GM18870 (cell line): ENCODE results near the gene GPR15.

Source experiments
- ATAC-seq: cut with Tn5 transposase; IDR thresholded peaks from one replicate; pipeline ENCODE4 v1.9.1; 2021; ENCODE audit warnings: moderate library complexity; ENCODE audit not compliant: unreplicated experiment

Gene GPR15

DNA sequence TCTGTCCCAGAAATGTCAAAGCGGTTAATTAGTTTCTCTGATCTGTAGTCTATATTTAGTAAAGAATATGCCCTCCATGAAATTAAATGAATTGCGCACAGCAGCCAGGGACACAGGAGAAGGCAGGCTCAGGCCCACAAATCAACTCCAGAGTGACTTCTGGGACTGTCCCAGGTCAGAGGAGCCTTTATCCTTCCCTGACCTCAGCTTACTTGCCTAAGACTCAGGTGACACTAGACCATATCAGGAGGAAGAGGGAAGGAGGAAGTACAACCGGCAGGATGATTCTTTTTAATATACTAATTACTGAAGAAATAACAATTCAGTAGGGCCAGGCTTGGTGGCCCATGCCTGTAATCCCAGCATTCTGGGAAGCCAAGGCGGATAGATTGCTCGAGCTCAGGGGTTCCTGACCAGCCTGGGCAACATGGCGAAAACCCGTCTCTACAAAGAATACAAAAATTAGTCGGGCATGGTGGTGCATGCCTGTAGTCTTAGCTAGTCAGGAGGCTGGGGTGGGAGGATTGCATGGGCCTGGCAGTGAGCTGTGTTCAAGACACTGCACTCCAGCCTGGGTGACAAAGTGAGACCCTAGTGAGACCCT is 1.8 kb upstream of the GPR15 start:
- ATAC-seq, result no peak

DNA sequence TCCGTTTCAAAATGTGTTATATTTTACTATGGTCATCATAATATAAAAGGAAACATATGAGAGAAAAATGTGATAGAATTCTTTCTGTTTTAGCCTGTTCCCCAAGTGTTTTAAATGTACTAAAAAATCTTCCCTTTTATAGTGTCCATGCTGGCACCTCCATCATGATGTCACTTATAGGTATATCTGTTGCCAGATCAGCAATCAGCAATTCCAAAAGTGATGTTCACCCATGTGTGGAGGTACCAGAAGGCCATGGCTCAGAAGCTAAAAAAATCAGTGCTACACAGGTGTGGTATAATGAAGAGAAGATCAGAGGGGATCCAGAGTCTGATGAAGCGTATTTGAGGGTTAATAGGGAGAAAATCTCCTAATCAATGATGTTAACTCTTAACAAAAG is 1.1 kb upstream of the GPR15 start:
- ATAC-seq, result peak; percentile 20

DNA sequence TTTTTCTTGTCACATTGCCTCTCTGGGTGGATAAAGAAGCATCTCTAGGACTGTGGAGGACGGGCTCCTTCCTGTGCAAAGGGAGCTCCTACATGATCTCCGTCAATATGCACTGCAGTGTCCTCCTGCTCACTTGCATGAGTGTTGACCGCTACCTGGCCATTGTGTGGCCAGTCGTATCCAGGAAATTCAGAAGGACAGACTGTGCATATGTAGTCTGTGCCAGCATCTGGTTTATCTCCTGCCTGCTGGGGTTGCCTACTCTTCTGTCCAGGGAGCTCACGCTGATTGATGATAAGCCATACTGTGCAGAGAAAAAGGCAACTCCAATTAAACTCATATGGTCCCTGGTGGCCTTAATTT is 478 bp downstream of the GPR15 start:
- ATAC-seq, result no peak

DNA sequence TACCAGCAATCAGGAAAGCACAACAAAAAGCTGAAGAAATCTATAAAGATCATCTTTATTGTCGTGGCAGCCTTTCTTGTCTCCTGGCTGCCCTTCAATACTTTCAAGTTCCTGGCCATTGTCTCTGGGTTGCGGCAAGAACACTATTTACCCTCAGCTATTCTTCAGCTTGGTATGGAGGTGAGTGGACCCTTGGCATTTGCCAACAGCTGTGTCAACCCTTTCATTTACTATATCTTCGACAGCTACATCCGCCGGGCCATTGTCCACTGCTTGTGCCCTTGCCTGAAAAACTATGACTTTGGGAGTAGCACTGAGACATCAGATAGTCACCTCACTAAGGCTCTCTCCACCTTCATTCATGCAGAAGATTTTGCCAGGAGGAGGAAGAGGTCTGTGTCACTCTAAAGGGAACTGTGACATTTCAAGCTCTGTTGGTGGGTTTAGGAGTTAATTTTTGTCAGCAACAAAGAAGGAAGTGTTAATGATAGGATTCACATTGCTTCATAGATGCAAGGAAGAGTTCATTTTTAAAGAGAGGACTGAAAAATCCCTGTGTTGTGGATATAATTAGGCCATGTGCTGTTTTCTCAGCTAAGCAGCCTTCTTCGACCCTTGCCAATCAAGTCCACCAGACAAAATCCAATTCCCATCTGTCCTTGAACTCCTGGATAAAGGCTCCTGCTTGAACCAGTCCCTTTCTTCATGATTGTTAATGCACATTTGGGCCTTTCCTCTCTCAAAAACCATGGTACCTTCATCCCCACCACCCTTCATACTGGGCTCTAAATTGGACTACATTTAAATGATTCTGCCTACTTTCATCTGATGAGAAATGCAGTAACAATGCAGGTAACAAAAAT is 1.2 kb downstream of the GPR15 start:
- no peak for ATAC-seq

DNA sequence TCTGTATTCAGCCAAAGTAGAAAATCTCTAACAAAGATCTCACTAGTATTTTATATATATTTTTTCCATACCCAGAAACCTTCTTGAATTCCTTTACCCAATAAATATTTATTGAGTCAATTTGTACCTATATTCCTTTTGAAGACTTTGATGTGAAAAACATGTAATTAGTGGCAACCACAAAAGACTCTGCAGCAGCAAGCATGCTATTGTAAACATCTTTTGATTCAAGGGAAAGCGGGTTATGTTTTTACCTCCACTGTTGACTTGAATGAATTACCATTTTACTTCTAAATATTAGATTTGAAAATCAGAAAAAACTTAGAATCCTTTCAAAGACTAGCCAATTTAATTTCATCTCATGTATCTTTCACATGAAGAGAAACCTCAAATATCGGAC is 2.4 kb downstream of the GPR15 start:
- ATAC-seq, result no peak

DNA sequence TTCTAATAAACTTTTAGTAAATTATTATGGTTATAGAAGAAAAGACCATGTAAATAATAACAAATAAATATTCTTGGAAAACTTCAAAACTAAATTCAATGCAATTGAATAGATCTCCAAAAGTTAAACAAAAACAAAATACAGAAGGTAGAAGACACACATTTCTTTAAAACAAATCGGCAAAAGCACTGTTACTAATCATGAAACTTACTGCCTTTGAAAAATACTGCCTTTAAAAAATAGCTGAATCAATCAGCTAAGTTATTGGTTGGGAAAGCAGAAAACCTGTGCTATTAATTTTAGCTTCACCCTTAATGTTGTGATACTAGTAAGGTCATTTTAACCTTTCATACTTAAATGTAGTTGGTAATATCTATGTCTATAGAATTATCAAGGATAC is 3.0 kb downstream of the GPR15 start:
- no peak for ATAC-seq

DNA sequence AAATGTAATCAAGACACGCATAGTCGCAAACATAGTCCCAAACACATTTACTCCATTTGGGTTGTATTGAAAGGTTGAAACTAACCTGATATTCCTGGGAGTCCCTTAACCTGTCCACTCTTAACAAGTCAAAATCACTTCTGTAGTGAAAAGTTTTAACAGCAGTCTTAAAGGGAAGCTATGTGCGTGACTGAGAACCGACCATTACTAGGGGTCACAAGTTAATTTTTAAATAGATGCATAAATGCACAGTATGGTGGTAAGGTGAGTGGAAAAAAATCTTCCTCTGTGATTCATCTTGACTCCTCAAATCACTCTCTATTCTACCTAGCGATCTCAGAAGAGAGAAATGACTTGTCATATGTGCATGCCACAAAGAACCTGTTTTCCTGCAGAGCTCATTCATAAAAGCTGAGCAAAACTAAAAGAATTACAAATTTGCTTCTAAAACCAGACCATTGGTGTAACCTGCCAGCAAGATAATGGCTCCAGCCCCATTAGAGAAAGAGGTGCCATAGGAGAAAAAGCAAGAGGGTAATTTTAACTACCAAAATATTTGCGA is 4.8 kb downstream of the GPR15 start:
- ATAC-seq, result peak; percentile 78

DNA sequence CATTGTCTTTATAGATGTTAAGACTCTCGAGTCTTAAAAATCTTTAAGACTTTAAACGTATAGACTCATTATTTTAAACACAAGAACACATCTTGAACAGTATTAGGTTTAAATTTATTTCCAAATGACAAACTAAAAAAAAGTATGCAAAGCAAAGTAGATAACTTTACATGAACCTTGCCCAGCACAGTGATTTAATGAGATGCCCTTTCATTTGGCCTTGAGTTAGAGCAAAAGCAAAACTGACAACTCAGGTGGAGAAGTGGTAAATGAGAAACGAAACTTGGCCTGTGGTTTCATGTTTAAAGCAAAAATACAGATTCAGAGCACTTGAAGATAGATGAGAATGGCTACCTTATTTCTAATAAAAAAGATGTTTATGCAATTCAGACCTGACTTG is 8.6 kb downstream of the GPR15 start:
- ATAC-seq, result peak; percentile 35

DNA sequence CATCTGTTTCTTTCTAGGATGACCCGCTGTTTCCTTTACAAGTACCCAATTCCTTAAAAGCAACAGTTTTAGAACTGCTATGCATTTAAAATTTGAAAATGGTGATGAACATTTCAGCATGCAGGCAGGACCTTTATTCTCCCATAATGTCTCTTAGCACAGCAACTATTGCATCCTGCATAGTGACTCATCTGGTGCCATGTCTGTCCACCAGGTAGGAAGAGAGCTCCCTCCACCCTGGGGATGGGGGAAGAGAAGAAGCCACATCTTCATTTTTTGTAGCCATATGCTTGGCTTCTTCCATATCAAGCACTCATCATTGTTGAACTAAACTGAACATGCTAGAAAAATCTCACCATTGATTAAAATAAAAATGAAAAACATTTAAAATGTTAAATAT is 9.9 kb downstream of the GPR15 start:
- no peak for ATAC-seq

DNA sequence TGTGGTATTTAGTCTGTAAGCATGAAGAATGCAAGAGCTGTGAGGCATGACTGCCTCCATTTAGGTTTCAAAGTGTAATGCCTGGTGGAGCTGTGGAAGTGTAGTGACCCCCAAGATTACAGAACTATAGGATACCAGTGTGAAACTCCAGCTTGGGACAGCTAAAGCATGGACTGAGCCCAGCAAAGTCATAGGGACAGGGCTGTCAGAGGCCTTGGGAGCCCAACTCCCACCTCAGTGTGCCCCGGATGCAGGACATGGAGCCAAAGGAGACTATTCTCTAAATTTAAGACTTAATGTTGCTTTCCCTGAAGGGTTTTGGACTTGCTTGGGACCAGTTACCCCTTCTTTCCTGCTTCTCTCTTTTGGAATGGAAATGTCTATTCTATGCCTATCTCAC is 10.8 kb downstream of the GPR15 start:
- no peak for ATAC-seq

DNA sequence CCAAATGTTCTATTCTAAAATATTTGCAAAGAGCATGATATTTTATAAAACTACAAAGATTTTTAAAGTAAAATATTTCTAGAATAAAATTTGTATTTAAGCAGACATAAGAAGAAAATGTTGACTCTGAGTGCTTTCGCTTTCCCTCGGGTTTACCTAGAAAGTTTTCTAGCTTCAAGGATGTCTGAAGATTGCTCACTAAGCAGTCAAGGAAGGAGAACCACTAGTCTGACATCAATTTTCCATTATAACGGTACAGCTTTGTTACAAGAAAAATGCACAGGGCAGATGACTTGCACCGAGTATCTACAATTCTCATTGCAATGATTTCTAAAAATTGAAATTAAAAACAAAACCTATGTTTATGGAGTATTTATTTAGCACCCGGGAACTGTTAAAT is 14.2 kb downstream of the GPR15 start:
- ATAC-seq, result peak; percentile 49

DNA sequence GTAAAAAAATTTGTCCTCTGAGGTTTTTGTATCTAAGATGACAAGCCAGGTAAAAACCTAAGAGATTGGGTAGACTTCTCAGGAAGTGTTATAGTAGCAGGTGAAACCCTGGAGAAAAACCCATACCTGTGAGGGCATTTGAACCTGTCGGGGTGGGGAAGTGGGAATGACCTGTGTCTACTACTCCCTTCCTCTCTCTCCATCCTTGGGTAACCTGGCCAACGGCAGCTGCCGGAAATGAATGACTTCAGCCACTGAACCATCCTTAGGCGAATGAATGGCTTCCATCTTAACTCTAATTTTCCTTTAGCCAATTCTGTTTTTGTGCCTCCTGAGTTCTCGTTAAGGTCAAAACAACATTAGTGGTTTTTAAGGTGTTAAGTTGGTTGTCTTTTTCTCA is 16.8 kb downstream of the GPR15 start:
- ATAC-seq, result no peak

DNA sequence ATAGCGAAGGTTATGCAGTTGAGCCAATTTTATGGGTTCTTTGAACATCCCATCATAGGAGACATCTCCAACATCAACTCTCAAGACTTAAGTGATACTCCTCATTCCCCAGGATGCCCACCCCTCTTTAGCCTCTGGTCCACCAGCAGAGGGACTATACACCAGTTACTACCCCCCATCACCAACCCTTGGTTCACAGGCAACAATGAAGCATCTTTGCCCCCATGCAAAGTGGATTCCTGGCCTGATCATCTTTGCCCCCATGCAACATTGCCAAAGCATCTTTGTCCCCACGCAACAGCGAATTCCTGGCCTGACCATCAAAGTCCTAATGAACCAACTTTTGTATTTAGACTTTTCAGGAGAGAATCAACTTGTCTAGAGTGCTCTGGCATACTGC is 19.1 kb downstream of the GPR15 start:
- no peak for ATAC-seq

DNA sequence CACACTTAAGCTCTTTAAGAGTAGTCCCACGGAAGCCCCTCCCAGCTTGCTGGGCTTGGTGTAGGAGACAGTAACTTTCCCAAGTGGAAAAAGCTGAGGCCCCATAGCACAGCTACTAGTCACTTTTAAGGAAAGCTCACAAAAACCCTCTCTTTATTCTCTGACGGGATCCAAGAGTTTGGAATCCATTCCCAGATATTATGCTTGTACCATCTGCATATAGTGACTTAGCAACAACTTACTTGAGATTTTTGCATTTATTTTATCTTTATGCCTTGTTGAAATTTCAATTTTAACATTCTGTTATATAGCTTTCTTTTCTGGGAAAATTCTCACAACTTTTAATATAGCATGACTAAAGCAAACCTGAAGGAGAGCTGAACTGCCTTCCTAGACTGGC is 19.5 kb downstream of the GPR15 start:
- ATAC-seq, result no peak

DNA sequence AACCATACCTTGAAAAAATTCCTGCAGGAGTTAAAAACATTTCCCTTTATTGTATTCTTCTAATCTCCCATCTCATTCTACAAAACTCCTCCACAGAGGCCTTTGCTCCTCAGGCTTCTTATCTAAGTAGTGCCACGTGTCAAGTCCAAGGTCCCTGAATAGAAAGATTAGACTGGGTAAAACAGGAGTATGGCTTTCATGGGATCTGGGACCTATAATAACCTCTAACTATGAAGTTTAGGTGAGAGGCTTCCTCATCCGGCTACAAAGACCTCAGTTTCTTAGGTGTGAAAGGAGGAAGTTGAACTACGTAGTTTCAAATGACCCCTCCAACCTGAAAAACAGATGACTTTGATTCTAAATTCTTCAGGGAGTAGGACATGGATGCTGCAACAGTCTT is 20.0 kb downstream of the GPR15 start:
- no peak for ATAC-seq

DNA sequence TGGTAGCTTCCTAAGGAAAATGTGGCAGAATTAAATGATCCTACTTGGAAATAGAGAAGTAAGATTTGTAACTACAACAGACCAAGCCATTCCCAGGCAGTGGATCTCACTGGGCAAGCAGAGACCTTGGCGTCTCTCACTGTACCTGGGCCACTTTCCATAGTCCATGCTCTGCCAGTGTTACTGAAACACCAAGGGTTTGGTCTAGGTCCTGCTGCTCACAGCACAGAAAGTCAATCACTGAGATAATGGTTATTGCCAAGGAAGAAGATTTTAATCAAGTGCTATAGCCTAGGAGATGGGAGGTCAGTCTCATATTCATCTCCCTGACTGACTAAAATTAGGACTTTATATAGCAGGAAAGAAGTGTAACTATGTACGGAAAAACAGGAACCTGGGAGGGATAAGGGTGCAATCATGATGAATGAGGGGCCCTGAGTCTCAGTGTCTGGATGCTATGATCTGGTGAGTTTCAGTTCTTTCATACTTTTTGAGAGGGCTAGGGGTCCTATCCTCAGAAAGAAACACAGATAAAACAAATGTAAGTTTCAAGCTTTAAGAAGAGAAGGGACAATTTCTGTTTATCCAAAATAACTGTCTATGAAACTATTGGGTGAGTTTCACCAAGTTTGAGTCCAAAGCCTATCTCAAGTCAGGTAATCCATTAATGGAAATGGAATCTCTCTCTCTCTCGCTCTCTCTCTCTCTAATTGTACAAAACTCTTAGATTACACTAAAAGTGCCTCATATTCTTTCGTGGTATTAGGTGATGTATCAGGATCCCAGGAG is 20.6 kb downstream of the GPR15 start:
- ATAC-seq, result no peak

DNA sequence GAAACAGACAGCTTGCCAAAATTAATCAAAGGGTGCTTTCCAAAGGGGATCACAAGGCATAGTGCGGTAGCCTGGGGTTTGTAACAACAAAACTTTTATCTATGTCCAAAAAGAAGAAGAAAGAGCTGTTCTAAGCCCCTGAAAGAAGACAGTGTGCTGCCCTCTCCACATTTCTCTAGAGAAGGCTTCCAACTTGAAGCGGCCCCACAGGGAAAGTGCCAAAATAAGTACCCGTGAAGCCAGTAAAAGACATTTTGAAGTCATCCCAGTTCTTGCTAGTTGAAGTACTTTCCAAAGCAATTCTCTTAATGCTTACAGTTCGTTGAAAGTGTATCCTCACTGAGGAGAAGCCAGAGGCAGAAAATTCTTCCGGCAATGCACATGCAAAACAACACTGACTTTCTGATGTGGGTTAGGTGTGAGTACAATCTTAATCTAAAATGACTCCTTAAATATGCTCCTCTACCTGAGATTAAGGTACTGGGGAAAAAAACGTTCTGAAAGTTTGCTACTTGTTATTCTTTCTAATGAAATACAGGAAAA is 21.3 kb downstream of the GPR15 start:
- ATAC-seq, result no peak

DNA sequence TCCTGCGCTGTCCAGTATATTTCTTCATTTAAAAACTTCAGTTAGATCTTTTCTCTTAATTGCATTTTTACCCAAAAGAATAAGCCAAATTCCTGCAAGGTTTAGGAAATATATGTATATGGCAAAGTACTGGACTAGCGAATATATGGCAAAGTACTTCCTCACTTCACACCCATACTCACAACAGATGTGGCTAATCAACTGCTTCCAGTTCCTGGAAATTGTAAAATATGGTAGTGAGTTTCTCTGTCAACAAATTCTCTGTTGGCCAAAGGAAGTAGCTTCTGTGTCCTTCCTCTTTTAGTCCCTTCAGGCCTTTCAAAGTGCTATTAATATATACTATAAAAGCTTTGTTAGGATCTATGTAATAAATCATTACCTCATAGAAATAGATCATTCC is 22.0 kb downstream of the GPR15 start:
- ATAC-seq, result no peak

DNA sequence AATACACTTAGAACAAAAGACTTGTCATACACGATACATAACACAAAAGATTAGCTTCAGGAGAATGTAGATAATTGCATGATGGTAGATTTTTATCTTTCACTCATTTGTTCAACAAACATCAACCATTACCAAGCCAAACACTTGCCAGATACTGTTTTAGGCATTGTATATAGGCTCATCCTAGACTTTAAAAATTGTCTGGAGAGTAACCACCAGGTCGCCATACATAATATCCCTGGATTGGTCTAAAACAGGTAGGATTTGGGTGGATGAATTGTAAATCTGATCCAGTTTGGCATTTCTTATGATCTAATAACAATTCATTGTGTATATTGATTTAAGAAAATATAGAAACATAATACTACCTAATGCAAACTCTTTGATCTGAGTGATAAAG is 22.8 kb downstream of the GPR15 start:
- no peak for ATAC-seq

DNA sequence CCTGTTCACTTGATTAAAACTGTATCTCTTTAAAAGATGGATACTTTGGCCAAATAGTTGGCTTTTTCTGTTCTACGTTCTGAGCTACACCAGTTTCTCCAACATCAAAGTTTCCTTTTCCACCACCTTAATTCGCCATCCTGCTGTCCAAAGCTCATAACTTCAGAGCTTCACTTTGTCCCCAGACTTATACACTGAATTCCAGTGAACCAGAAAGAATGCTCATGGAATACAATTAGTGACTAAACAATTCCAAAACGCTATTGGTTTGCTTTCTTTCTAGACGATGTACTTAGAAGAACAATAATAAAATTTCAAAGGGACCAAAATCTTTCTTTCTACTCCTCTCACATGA is 23.2 kb downstream of the GPR15 start:
- no peak for ATAC-seq
